GM19099 (cell line): Measurements from ENCODE around the gene CCDC85A.

Experiments used
- POLR2A ChIP-seq: IDR thresholded peaks from 3 replicates; pipeline ENCODE4 v1.6.1; 2011; ENCODE audit warnings: low read depth; ENCODE audit not compliant: insufficient read length; ENCODE audit errors: extremely low read depth

Gene CCDC85A

DNA sequence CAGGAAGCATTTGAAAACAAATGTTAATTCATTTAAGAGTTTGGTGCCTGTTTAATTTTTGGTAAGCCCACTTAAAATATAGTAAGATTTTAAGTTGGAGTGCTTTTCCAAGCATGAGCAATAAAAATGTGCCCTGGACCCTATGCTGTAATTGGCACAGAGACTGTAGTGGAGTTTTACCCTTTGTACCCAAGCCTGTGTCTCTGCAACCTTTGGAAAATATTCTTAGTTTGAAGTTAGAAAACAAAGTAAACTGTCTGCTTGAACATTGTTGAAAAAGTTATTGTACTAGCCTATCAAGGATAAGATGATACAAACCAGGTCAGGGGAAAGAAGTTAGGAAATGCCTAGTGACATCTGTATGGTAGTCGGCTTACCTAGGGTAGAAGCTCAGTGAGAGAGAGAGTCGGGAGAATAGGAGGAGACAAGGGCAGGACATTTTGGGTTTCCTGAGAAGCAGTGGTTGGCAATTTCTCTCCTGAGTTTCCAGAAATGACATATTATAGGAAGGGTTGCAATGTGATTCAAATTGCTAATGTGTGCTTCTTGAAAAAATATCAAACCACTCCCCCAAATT lies 66.5 kb downstream of the CCDC85A start:
- TF ChIP-seq POLR2A, result no peak

DNA sequence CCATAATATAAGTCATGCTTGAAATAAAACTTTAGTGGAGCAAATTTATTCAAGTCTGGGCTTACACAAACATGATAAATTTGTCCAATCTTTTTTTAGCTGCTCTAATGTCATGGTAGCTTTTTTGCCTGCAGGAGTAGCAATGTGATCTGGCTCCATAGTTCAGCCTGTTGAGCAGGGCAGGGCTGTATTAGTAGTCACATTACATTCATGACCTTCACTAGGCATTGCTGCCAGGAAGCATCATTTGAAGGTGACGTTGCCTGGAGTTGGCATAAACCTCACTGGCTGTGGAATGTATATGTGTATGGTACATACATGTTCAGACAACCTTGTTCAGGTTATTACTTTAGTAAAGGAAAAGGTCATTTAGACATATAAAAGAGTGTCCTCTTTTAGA lies 76.6 kb downstream of the CCDC85A start:
- TF ChIP-seq POLR2A, result no peak

DNA sequence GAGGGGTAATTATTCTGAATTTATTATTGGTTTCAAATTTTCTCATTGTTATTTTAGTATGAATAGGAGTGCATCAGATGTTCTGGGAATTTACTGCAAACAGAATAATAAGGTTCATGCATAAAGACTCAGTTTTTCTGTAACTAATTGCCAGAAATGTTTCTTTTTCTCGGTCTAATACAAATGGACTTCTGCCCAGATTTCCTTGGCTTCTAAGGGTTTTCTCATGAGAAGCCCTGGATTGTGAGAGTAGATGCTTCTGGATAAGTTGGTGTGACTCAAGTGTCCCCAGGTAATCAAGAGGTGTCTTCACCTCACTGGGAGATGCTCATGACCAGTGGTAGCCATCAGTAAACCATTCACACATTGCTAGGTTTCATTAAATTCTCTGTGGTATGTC lies 78.5 kb downstream of the CCDC85A start:
- TF ChIP-seq POLR2A, result no peak

DNA sequence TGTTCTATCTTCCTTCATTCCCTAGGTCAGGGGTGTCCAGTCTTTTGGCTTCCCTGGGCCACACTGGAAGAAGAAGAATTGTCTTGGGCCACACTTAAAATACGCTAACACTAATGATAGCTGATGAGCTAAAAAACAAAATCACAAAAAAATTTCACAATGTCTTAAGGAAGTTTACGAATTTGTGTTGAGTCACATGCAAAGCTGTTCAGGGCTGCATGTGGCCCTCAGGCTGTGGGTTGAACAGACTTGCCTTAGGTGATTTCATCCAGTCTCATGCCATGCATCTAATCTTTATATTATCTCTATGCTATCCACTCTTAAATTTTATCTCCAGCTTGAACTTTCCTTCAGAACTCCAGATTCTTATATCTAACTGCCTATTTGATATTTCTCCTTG lies 80.1 kb downstream of the CCDC85A start:
- TF ChIP-seq POLR2A, result no peak

DNA sequence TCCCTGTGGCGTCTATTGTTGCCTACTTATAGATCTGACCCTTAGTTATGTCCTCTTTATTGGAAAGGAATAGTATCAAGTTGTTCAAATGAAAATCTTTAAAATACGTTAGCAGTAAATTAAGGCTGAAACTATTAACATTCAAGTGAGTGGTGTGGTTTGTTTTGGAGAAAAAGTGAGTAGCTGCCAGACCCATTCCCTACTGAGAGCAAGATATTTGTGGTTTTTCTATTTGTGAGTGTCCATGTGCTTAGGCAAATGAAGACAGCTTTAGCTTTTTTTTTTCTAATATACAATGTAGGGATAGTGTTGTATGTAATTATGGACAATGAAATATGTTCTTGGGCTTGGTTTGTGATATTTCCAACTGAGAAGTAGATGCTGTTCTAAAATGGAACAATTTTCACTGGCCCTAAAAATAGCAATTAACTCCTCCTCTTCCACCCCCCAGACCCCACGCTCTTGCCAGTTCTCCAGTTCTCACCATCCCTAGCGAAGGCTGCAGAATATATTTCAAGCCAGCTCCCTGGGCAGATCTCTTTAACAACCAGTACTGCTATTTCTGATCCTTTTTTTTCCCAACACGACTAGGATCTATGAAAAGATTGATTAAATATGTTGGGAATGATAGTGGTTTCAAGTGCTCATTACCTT lies 83.1 kb downstream of the CCDC85A start:
- TF ChIP-seq POLR2A, result no peak

DNA sequence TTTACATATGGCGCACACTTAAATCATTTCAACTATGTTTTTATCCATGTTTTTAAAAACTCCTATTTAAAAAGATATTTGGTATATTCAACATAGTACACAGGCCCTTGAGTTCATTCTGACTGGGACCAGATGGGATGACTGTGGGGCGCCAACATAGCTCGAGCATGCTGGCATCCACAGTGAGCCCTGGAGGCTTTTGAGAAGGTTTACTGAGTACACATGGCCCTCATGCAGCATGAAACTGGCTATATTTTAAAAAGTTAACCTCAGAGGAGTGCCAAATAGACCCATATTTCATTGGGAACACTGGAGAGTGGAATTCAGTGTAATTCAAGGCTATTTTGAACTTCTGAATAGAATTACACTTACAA lies 83.6 kb downstream of the CCDC85A start:
- TF ChIP-seq POLR2A, result no peak

DNA sequence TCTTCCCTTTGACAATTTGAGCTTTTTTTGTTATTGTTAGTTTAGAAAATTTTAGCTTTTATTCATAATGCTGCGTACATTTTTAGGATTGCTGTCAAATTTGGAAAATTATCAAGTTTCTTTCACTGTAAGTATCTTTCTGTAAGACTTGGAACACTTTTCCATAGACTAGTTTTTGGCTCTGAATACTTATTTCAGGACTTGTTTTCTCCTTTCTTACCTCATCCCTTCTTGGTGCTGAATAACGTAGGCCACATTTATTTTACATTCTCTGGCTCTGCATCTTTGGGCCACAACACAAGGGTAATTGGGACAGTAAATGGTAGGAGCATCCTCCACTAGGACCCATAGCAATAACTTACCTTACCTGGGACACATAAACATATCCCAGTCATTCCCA lies 85.1 kb downstream of the CCDC85A start:
- no peak for TF ChIP-seq POLR2A

DNA sequence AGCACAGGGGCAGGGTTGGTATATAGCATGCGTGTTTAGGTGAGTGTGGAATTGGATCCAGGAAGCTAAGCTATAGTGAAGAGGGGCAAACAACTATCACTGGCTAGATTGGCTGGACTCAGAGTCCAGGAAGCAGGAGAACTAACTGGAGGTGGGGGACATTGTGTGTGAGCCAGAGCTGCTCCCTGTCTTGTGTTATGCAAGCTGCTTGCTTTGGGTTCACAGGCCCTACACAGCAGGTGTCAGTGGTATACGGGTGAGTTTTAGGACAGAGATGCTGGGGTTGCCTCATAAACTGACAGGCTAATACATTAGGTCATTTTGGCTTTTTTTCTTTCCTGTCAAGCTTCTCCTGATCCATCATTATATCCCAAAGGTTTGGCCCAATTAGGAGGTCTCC lies 87.5 kb downstream of the CCDC85A start:
- TF ChIP-seq POLR2A, result no peak

DNA sequence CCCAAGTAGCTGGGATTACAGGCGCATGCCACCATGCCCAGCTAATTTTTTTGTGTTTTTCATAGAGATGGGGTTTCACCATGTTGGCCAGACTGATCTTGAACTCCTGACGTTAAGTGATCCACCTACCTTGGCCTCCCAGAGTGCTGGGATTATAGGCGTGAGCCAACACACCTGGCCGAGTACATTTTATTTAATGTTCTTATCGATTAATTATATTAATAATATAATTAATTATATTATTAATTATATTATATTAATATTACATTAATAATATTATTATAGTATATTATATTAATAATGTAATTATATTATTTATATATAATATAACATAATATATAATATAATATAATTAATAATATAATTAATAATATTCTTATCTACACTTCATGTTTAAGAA lies 101.4 kb downstream of the CCDC85A start:
- no peak for TF ChIP-seq POLR2A

DNA sequence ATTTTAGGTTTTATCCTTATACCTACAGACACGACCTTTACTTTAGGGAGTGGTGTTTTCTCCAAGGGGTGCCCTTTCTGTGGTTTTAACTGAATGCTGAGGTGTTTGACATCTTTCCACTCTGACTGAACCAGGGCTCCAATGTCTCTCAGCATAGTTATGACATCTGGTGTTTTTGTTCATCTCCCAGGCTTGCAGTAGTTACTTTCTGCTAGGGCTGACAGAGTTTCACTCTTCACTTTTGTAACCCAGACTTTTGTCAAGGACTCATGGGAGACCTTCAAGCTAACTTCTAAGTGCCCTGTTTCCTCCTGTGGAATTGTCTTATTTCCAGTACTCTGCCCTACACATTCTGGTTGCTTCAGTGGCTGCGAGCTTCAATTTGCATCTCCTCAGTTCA lies 103.1 kb downstream of the CCDC85A start:
- TF ChIP-seq POLR2A, result no peak

DNA sequence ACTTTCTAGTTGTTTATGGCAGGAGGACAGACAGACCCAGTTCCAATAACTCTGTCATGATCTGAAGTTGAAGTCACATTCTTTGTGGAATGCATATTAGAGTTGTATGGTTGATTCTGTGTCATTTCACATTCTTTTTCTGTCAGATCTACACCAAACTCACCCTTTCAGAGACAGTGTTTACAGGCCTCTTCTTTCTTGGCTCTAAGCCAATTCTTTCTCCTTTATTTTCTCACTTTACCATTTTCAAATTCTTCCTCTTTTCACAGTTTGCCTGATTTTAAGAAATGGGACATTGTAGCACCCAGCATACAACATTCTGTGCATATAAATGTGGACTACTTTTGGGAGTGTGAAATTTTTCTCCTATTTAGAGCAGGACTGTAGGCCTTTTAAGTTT lies 103.7 kb downstream of the CCDC85A start:
- TF ChIP-seq POLR2A, result no peak

DNA sequence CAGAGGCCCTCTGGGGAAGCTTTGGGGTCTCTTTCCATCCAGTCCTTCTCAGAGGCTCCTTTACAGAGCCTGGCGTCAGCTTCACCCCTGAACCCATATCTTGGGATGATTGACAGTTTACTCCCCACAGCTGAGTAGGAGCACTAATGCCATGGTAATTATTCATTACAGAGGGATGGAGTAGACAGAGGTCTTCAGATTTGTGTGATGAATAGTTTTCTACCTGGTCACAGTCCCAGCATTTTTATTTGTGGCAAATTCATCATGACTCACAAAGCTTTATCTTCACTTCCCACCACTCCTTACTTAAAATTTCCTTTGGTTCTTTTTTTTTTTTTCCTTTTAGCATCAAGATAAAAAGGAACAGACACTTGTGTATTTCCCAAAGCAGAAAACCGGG lies 104.2 kb downstream of the CCDC85A start:
- TF ChIP-seq POLR2A, result no peak

DNA sequence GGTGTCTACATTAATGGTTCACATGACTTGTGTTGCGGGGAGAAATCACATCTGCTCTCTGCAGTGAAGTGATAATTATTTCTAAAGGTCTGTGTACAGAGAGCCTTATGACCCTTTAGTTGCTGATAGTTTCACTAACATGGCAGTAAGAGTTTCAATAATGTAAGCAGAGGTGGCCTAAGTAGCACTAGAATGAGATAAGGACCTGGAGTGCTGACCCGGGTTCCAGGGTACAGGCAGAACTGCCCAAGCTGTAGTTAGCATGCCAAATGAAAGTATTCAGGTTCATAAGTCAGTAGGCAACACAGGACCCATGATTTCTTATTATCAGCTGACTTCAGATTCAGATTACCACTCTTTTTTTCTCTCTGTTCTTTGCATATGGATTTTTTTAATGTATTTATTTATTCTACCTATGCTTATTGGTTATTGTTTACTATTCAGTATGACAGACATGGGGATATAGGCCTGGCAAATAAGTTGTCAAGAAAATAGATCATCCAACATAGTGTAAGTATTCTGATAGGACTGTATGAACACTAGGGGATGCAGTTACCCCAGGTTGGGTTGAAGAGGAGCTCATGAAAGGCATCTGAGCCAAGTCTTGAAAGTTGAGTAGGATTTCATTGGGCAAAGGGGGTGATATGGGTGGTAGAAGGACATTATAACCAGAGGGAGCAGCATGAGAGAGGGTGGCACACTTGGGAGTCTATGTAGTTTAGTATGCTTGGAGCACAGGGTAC lies 105.2 kb downstream of the CCDC85A start:
- no peak for TF ChIP-seq POLR2A

DNA sequence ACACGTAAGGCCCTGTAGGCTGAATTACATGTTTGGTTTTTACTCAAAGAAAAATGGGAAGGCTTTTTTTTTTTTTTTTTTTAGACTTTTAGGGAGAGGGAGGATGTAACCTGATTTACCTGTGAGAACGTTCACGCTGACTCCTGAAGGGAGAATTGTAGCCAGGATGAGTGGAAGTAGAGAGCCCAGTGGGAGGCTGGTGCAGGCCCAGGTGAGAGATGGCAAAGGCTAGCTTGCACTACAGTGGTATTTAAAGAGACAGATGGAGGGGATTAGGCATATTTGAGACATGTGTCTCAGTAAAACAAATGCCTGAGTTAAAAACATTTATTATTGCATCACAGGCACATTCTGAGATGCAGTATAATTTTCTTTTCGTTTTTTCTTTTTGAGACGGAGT lies 107.9 kb downstream of the CCDC85A start:
- no peak for TF ChIP-seq POLR2A

DNA sequence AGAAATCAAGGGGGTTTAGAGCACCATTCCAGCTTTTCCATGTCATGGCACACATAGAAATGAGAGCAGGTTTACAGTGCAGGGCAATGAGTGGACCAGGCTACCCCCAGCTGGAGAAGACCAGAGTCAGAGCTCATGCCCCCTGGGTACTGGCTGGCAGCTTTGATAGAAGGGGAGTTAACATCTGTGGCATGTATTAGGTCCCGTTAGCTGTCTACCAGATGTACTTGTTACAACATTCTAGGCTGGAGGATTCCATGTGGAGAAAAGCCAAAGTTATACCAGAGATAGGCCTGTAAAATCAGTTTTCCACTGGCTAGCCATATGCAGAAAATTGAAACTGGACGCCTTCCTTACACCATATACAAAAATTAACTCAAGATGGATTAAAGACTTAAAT lies 109.2 kb downstream of the CCDC85A start:
- no peak for TF ChIP-seq POLR2A

DNA sequence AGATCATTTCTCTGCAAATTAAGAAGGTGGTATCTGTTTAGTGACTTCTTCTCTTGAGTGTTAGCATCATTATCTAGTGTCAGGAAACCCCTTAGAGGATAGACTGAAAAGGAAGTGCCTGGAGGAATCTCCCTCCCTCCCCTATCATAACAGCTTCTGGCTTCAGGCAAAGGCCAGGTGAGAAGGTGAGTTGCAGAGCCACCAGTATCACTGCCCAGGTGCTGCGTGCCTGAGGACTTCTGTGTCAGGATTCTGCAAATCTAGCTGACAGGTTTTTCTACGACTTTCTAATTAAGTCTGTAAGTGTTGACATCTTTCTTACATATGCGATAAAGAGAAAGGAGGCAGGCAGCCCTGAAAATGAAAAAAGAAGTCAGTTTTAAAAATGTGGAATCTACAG lies 111.9 kb downstream of the CCDC85A start:
- TF ChIP-seq POLR2A, result no peak

DNA sequence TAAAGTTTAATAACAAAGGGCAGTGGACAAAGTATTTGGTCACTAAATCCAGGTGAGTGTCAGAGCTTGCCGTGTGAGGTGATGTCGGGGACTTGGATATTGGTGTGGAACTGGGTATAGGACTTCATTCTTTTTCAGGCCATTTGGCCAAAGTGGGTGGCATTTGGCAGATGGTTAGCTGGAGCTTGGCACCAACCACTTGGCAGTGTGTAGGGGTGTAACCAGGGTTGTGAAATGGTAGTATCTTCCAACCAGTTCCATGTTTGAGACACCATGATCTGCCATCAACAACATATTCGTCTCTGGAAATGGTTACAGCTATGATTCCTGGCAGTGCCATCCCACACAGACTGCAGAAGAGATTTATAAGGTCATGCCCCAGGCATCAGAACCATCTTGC lies 113.9 kb downstream of the CCDC85A start:
- TF ChIP-seq POLR2A, result no peak

DNA sequence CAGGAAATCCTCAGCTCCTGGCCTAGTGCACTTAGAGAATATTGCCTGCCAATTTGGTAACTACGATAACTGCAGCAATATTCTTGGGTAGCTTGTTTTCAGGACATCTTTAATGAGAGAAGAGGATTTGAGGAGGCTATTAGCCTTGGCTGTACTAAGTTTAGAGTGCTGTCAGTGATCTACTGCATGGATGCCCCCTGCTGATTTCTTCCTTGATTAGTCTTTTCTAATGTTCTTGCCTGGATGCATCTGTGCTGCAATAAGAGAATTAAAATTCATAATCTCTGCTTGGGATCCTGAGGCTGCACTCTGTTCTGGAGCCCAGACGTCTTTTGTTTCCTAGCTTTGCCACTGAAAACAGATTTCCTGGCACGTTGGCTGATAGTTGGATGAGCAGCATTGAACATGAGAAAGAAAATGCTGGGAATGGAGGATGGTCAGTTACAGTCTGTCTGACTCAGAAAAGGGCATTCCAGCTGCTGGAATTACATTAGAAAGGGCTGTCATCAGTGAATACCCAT lies 115.4 kb downstream of the CCDC85A start:
- TF ChIP-seq POLR2A, result no peak
